Measurements from ENCODE around the gene IGFLR1.

- no peak for TF ChIP-seq POLR2A (IDR thresholded peaks at IDR 0.05)
- TF ChIP-seq, protein P1, sequence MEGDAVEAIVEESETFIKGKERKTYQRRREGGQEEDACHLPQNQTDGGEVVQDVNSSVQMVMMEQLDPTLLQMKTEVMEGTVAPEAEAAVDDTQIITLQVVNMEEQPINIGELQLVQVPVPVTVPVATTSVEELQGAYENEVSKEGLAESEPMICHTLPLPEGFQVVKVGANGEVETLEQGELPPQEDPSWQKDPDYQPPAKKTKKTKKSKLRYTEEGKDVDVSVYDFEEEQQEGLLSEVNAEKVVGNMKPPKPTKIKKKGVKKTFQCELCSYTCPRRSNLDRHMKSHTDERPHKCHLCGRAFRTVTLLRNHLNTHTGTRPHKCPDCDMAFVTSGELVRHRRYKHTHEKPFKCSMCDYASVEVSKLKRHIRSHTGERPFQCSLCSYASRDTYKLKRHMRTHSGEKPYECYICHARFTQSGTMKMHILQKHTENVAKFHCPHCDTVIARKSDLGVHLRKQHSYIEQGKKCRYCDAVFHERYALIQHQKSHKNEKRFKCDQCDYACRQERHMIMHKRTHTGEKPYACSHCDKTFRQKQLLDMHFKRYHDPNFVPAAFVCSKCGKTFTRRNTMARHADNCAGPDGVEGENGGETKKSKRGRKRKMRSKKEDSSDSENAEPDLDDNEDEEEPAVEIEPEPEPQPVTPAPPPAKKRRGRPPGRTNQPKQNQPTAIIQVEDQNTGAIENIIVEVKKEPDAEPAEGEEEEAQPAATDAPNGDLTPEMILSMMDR (IDR thresholded peaks at IDR 0.05): no peak
Measured at GRCh38 chr19:35774274-35775045, 32.2 kb upstream of the IGFLR1 start.
